AG09309 (cell line): ENCODE data around the gene PARVA.

Source experiments
- DNase-seq: peaks from one replicate; pipeline ENCODE4 v3.0.0-alpha.2; 2010; ENCODE audit warnings: low read depth
- H3K4me3 ChIP-seq: 2 replicates; pipeline ENCODE4 v1.5.1; 2011; ENCODE audit warnings: mild to moderate bottlenecking, low read depth, low read length, moderate library complexity; ENCODE audit not compliant: control insufficient read depth
- TF ChIP-seq, protein P1 (sequence below): IDR thresholded peaks from 2 replicates; pipeline ENCODE4 v1.5.1; 2011; ENCODE audit warnings: mild to moderate bottlenecking, low read depth, low read length, inconsistent platforms; ENCODE audit not compliant: insufficient read depth, control insufficient read depth; ENCODE audit errors: missing control alignments

PARVA gene

DNA sequence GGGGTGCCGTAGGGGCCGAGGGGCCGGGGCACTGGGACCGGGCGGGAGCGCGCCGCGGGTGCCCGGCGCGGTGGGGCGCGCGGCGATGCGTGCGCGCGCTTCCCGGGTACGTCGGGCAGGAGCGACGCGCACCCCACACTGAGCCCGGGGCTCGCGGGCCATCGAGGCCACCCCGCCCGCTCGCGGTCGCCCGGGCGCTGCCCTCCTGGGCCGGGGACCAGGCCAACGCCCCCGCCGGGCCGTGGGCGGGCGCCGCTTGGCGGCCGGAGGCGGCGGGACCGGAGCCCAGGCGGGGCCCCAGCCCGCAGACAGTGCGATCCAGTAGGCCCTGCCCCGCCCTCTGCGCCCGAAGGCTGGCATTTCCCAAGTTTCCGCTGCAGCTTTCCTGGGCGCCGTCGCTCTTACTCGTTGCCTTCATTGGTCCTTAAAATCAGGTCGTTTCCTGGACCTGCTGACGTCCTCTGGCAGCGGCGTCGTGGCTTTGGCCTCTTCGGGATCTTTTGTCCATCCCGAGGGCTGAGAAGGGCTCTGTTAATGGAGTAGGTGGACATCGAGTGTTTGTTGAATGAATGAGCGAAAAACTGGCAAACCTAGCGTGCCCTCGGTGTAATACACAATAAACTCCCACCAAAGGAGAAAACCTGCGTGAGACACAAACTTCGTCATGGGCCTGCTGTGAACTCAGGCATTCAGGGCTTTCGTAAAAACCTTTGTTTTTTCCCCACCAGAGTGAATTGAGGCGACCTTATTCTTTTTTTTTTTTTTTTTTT lies 638 bp downstream of the PARVA start:
- H3K4me3 ChIP-seq: peak overlapping the region; percentile 80
- TF ChIP-seq, protein P1, sequence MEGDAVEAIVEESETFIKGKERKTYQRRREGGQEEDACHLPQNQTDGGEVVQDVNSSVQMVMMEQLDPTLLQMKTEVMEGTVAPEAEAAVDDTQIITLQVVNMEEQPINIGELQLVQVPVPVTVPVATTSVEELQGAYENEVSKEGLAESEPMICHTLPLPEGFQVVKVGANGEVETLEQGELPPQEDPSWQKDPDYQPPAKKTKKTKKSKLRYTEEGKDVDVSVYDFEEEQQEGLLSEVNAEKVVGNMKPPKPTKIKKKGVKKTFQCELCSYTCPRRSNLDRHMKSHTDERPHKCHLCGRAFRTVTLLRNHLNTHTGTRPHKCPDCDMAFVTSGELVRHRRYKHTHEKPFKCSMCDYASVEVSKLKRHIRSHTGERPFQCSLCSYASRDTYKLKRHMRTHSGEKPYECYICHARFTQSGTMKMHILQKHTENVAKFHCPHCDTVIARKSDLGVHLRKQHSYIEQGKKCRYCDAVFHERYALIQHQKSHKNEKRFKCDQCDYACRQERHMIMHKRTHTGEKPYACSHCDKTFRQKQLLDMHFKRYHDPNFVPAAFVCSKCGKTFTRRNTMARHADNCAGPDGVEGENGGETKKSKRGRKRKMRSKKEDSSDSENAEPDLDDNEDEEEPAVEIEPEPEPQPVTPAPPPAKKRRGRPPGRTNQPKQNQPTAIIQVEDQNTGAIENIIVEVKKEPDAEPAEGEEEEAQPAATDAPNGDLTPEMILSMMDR: no peak
- peak; percentile 52 for DNase-seq

- H3K4me3 ChIP-seq: no peak overlapping the region
- DNase-seq: no peak
- TF ChIP-seq, protein P1: no peak
Observed at GRCh38 chr11:12380565-12381325, 3.4 kb downstream of the PARVA start.

- TF ChIP-seq, protein P1: no peak
- H3K4me3 ChIP-seq: no peak overlapping the region
- DNase-seq: no peak
Observed at GRCh38 chr11:12381875-12382274, 4.5 kb downstream of the PARVA start.

GRCh38 chr11:12382451-12382850 lies 5.1 kb downstream of the PARVA start:
- H3K4me3 ChIP-seq: no peak overlapping the region
- TF ChIP-seq, protein P1: no peak
- no peak for DNase-seq

DNA sequence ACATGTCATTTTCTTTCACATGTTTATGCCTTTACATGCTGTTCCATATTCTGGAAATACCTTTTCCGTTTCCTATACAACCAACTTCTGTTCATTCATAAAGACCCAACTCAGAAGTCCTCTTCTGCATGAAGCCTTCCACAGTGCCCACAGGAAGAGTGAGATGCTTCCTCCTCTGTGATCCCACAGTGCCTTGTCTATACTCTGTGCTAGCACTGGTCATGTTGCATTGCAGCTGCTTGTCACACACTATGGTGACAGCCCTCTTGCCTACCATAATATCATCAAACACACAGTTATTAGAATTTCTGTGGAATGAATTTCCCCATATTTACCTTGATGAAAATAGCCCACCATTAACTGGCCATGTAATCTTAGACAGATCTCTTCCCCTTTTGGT lies 8.9 kb downstream of the PARVA start:
- no peak overlapping the region for H3K4me3 ChIP-seq
- TF ChIP-seq, protein P1: no peak
- DNase-seq: no peak

DNA sequence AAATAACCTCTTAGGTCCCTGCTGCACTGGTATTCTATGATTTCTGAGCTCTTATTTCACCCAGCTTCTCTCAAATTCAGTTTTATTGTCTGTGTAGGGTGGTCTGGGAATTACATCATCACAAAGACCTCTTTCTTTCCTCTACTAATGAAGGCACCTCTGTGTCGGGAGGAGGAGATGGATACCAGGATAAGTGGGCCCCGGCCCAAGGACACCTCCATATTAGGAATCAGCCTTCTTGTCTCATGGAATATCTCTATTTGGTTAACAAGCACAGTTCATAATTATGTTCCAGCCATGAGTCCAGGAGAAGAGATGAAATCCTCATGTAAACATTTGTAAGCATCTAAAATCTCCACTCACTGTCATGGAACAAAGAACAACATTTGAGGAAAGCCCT lies 9.4 kb downstream of the PARVA start:
- DNase-seq: no peak
- TF ChIP-seq, protein P1: no peak
- H3K4me3 ChIP-seq: no peak overlapping the region
